ENCODE data around the gene KAT2B.
A peak's percentile ranks its signal among the peaks of the same experiment; 100 is the strongest.

Gene KAT2B

DNA sequence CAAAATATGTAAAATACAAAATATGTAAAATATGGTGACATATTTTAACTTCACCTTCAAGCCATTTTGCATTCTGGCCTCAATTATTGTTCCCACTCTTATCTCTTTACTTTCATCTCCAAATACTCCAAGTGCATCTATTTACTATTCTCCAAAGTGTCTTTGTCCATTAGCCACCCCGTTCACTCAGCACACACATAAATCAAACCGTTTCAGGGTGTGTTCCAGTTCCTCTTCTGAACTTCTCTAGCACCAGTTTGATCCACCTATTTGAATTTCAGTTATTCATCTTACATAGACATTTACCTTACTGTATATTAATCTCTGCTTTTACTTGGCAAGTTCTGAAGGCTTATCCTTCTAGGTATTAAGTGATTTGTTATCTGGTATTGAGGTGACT is 100.6 kb downstream of the KAT2B start:
- H3K9ac ChIP-seq (ENCODE audit: low read length), result no peak overlapping the region
- H3K36me3 ChIP-seq (replicated peaks; ENCODE audit: low read depth, low read length), result peaks cover 4% of the 10 kb centered on the region
- H4K20me1 ChIP-seq (ENCODE audit: insufficient read depth, low read length), result no peaks in the 10 kb centered on the region
- no peaks in the 10 kb centered on the region for H3K79me2 ChIP-seq (ENCODE audit: low read length)
- TF ChIP-seq, protein P1, sequence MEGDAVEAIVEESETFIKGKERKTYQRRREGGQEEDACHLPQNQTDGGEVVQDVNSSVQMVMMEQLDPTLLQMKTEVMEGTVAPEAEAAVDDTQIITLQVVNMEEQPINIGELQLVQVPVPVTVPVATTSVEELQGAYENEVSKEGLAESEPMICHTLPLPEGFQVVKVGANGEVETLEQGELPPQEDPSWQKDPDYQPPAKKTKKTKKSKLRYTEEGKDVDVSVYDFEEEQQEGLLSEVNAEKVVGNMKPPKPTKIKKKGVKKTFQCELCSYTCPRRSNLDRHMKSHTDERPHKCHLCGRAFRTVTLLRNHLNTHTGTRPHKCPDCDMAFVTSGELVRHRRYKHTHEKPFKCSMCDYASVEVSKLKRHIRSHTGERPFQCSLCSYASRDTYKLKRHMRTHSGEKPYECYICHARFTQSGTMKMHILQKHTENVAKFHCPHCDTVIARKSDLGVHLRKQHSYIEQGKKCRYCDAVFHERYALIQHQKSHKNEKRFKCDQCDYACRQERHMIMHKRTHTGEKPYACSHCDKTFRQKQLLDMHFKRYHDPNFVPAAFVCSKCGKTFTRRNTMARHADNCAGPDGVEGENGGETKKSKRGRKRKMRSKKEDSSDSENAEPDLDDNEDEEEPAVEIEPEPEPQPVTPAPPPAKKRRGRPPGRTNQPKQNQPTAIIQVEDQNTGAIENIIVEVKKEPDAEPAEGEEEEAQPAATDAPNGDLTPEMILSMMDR (IDR thresholded peaks at IDR 0.05; ENCODE audit: low read depth, low read length), result no peak
- TF ChIP-seq EZH2phosphoT487 (IDR thresholded peaks at IDR 0.05; ENCODE audit: low read depth), result no peak
- H2AFZ ChIP-seq (ENCODE audit: low read depth, low read length), result no peak overlapping the region
- no peak overlapping the region for H3K4me3 ChIP-seq (ENCODE audit: low read length)
- no peak overlapping the region for H3K27ac ChIP-seq (ENCODE audit: low read length)
- H3K9me3 ChIP-seq (ENCODE audit: insufficient read depth, low read length), result no peaks in the 10 kb centered on the region
- no peaks in the 10 kb centered on the region for H3K27me3 ChIP-seq (ENCODE audit: low read depth, low read length)
- peak overlapping the region; percentile 37 for H3K4me2 ChIP-seq (ENCODE audit: low read length)
- peaks cover 14% of the 10 kb centered on the region for H3K4me1 ChIP-seq (ENCODE audit: low read length)

DNA sequence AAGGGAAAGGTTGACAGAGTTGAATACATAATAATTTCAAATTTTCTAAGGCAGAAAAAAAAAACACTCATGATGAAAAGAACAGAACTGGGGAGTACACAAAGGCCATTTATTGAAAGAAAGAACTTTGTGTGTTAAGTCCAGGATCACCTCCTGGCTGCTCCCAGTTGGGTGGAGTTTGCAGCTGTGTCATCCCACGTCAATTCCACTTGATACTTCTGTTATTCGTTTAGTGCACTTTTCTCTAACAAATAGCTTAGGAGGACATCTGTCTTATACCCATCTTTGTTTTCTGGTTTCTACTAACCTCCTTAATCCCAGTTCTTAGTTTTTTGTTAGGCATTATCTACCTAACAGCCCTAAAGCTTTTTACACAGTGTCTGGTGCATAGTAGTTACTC is 101.1 kb downstream of the KAT2B start:
- H3K27me3 ChIP-seq (ENCODE audit: low read depth, low read length), result no peaks in the 10 kb centered on the region
- no peak overlapping the region for H2AFZ ChIP-seq (ENCODE audit: low read depth, low read length)
- TF ChIP-seq EZH2phosphoT487 (IDR thresholded peaks at IDR 0.05; ENCODE audit: low read depth), result no peak
- TF ChIP-seq, protein P1 (IDR thresholded peaks at IDR 0.05; ENCODE audit: low read depth, low read length), result no peak
- H3K27ac ChIP-seq (ENCODE audit: low read length), result no peak overlapping the region
- peak overlapping the region; percentile 37 for H3K4me2 ChIP-seq (ENCODE audit: low read length)
- no peaks in the 10 kb centered on the region for H4K20me1 ChIP-seq (ENCODE audit: insufficient read depth, low read length)
- H3K9me3 ChIP-seq (ENCODE audit: insufficient read depth, low read length), result no peaks in the 10 kb centered on the region
- peaks cover 4% of the 10 kb centered on the region for H3K36me3 ChIP-seq (replicated peaks; ENCODE audit: low read depth, low read length)
- H3K4me3 ChIP-seq (ENCODE audit: low read length), result no peak overlapping the region
- H3K79me2 ChIP-seq (ENCODE audit: low read length), result no peaks in the 10 kb centered on the region
- H3K4me1 ChIP-seq (ENCODE audit: low read length), result peaks cover 14% of the 10 kb centered on the region
- no peak overlapping the region for H3K9ac ChIP-seq (ENCODE audit: low read length)

DNA sequence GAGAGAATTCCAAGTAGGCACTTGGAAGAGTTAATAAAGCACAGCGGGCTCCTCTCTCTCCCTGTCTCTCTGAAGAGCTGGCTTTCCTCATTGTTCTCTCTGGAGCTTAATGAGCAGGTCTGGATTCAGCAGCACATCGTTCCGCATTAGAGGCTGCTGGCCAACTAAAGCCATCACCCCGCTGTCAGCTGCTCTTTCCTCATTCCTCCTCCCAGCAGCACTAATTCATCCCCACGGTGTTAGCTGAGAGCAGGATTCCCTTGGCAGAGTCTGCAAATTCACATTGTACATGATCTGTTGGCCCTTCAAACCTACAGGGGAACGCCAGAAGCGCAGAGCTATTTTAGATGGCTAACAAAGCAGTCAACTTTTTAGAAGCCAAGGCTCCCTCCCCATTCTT is 101.6 kb downstream of the KAT2B start:
- Histone ChIP-seq H3K27me3 (ENCODE audit: low read depth, low read length) (no peaks in the 10 kb centered on the region), H3K4me2 (ENCODE audit: low read length) (no peak overlapping the region), H3K4me1 (ENCODE audit: low read length) (peaks cover 14% of the 10 kb centered on the region), H3K9me3 (ENCODE audit: insufficient read depth, low read length) (no peaks in the 10 kb centered on the region), H3K79me2 (ENCODE audit: low read length) (no peaks in the 10 kb centered on the region), H3K27ac (ENCODE audit: low read length) (no peak overlapping the region), H4K20me1 (ENCODE audit: insufficient read depth, low read length) (no peaks in the 10 kb centered on the region), H3K9ac (ENCODE audit: low read length) (no peak overlapping the region), H2AFZ (ENCODE audit: low read depth, low read length) (no peak overlapping the region), H3K36me3 (replicated peaks; ENCODE audit: low read depth, low read length) (peaks cover 4% of the 10 kb centered on the region), H3K4me3 (ENCODE audit: low read length) (no peak overlapping the region)
- TF ChIP-seq, protein P1 (IDR thresholded peaks at IDR 0.05; ENCODE audit: low read depth, low read length), result no peak
- no peak for TF ChIP-seq EZH2phosphoT487 (IDR thresholded peaks at IDR 0.05; ENCODE audit: low read depth)

DNA sequence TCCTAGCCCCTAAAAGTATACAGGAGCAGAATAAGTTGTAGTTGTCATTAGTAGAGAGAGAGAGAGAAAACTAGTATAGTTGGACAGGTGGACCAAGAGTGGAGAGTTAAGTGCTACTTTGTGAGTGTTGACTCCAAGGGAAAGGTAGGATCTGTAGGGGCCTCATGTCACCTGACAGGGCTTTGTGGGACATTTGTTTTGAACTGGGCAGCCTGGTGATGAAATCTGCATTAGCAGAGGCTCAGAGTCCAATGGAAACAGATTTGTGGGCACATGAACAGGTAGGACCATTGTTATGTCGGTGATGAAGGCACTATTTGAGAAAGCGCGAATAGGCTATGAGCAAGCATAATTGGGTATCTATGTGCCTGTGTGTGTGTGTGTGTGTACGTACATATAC is 102.3 kb downstream of the KAT2B start:
- Histone ChIP-seq H3K4me3 (ENCODE audit: low read length) (no peak overlapping the region), H2AFZ (ENCODE audit: low read depth, low read length) (no peak overlapping the region), H4K20me1 (ENCODE audit: insufficient read depth, low read length) (no peaks in the 10 kb centered on the region), H3K36me3 (replicated peaks; ENCODE audit: low read depth, low read length) (peaks cover 4% of the 10 kb centered on the region), H3K79me2 (ENCODE audit: low read length) (no peaks in the 10 kb centered on the region), H3K27me3 (ENCODE audit: low read depth, low read length) (no peaks in the 10 kb centered on the region), H3K4me1 (ENCODE audit: low read length) (peaks cover 14% of the 10 kb centered on the region), H3K4me2 (ENCODE audit: low read length) (no peak overlapping the region), H3K9ac (ENCODE audit: low read length) (no peak overlapping the region), H3K27ac (ENCODE audit: low read length) (no peak overlapping the region), H3K9me3 (ENCODE audit: insufficient read depth, low read length) (no peaks in the 10 kb centered on the region)
- TF ChIP-seq EZH2phosphoT487 (IDR thresholded peaks at IDR 0.05; ENCODE audit: low read depth), result no peak
- TF ChIP-seq, protein P1 (IDR thresholded peaks at IDR 0.05; ENCODE audit: low read depth, low read length), result no peak
